ENCODE results near the gene KLC1.

Gene KLC1

DNA sequence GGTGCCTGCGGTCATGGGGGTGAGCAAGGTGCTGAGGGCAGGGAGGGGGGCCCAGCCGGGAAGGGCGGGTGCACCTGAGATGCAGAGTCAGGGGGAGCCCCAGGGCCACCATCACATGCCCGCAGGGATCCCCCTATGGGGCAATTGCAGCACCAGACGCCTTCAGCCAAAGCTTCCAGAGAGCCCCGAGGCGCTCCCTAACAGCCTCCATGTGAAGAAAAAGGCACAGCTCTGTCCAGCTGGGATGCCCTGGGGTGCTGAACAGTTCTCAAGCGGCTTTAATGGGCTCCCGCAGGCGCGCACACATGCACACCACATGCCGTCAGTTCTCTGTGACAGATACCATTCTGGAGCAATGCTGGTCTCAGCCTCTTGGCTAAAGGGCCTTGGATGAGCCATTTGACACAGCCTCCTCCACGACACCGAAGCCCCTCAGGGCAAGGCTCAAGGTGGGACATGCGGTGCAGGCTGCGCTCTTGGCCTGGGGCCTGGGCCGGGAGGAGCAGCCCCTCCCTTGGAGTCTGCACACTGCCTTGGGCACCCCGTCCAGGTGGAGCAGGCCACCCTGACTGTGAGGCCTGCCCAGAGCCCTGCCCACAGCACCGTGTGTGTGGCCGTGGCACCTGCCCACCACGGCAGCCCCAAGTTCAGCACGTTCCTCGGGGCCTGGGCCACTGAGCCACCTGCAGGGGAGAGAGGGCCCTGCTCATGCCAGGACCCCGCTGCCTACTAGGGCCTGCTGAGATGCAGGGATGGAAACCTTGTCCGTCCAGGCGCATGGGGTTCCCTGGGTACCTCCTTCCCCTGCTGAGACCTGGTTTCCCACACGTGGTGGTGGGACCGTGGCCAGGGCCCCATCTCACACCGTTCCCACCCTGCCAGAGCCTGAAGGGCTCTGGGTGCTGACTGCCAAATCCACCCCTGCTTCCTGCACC lies 78.6 kb downstream of the KLC1 start:
- no peak for DNase-seq

DNA sequence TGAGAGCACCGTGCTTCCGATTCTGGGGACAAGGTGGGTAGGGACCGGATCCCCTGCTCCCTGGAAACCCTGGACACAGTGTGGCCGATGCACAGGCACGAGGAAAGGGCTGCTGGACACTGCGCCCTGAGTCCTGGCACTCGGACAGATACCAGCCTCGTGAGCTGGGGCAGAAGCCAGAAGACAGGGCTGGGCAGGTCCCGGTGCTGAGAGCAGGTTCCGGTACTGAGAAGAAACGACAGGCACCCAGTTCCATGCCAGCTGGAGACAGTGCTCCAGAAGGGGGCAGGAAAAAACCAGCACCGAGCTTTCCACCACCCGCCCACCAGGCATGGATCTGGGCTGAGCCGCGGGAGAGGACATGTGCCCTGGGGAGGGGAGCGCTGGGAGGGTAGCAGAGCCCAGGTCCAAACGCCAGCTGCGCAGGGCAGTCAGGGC lies 79.8 kb downstream of the KLC1 start:
- DNase-seq = no peak

DNA sequence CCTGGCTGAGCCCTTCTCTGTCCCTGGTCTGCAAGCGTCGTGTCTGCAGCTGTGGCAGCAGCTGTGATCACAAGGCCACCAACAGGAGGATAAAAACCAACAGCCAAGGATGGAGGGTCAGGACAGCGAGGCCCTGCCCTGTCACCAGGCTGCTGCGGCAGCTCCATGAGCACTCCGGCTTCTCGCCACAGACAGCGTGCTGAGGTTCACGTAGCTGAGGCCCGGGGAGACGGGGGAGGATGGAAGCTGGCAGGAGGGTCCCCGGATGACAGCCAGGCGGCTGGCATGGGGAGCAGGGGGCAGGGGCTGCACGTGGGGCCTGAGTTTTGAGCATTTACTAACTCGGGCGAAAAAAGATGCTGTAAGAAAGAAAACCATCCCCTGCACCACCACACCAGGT lies 80.8 kb downstream of the KLC1 start:
- DNase-seq = no peak

DNA sequence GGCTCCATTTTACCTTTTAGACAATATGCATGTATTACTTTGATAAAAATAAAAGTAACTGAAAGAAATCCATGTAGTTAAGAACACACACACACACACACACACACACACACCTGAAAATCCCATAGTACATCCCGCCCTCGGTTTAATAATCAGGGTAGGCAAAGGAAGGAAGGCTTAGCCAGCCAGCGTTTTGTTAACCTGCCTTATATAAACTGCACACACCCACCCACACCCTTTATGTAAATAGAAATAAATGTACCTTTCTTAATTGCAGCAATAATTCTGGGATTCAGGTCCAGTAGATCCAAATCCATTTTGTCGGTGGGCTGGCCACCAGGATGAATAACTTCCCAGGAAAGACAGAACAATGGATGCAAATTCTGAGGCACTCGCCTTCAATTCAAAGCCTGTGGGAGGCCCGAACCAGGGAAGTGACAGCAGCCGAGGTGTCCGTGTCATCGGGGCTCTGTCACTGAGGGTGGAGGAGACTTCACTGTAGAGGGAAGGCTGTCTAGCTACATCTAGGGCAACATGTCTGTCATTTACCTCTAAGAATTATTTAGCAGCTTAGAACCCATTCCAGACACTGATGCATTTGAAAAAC lies 81.9 kb downstream of the KLC1 start:
- no peak for DNase-seq

DNA sequence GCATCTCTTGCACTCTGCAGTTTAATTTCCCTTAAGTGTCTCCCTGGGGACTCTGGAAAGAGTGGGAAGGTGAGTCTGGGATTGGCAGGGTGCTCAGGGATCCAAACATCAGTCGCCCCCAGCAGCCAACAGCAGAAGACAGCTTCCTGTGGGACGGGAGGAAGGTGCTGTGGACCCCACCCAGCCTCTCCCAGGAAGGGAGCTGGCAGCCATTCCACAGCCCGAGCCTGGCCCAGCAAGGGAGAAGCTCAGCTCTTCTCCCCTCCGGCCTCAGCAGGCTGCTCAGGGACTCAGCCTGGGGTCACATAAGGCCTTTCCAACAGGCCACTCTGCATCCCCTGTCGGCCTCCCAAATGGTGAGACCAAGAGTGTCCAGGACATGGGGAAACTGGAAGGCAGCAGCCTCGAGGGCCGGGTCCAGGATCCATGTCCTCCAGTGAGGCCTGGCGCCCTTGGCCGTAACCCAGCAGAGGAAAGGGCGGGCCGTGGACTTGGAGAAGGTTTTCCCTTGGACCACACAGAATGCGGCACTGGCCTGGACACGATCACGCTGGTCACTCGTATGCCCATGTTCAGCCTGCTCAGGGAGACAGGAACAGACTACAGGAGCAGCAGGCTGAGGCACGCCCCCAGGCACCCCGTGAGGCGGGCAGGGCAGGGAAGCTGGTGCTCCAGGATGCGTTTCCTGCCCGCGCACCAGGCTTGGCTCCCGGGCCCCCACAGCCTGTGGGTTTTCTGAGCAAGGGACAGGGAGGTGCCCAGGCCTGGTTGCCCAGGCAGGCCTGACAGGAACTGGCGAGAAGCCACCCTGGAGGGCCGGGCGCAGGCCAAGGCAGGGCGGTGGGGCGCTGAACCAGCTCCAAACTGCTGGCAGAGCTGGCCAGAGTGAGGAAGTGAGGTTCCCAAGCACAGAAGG lies 82.8 kb downstream of the KLC1 start:
- peak; percentile 73 to 94 for DNase-seq

DNA sequence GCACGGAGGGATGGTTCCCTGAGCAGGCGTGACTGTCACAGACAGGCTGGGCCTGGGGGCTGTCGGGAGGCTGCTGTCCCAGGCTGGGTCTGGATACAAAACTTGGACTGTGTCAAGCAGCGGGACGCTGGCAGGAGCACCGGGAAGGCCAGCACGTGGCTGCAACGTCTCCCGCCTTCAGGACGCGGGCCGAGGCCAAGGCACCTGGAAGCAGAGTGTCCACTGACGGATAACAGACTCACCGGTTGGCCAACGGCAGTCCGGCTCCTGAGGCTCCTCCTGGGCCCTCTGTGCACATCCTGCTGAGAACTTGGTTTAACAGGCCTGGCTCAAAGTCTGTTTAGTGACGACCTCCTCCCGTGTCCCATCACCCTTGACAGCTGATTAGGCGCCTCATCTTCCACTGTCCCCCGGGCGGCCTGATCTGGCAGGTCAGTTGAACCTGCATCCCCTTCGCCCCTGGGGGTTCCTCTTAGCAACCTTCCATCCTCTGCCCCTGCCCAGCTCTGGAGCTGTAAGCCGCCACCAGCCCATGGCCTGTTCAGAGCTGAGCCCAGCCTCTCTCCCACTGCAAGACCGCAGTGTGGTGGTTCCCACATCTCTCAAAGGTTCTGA lies 83.7 kb downstream of the KLC1 start:
- no peak for DNase-seq

DNA sequence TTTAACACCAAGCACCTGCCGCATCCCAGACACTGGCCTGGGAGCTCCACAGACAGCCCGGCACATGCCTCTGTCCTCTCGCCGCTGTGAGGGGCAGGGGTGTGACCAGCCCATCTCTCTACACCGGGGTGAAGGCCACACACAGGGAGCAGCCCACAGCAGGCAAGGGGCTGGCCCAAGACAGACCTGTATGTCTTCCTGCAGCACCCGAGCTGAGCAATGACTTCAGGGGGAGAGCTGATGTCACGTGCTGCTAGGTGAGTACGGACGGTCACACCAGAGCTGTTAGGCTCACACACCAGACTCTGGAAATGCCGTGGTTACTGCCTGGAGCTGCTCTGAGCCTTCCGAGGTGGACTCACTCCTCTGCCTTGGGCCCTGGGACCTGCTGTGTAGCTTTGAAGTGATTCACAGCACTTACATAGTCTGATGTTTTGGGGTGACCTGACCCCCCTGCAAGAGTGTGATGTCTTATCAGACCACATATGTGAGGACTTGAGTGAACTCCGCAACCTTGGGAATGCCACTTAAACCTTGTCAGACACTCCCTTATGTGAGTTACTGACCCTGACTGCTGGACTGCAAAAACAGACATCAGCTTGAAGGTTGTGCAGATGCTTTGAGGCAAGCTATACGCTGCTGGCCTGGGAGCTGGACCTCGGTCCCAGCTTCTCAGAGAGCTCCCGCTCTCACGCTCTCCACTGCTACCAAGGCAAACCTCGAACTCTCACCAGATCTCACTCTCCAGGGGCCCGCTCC lies 84.5 kb downstream of the KLC1 start:
- no peak for DNase-seq

DNA sequence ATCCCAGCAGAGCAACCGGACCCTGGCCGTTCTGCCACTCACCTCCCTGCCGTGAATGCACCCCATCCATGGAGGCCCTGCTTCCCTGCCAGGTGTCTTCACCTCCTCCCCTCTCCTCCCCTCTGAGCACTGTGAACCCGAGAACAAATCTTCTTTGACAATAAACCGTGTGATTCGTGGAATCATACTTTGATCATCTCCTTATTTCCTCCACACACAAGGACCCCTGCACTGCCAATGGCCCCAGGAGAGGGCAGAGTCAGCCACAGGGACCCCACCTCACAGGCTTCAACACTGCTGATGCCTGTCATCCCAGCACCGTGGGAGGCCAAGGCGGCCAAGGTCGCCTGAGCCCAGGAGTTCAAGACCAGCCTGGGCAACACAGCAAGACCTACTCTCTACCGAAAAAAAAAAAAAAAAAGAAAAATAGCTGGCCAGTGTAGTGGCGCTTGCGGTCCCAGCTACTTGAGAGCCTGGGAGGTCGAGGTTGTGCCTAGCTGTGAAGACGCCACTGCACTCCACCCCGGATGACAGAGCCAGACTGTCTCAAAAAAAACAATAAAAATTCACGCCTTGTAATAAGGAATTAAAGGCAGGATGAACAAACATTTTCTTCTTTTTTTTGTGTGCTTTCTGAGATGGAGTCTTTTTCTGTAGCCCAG lies 85.2 kb downstream of the KLC1 start:
- no peak for DNase-seq

DNA sequence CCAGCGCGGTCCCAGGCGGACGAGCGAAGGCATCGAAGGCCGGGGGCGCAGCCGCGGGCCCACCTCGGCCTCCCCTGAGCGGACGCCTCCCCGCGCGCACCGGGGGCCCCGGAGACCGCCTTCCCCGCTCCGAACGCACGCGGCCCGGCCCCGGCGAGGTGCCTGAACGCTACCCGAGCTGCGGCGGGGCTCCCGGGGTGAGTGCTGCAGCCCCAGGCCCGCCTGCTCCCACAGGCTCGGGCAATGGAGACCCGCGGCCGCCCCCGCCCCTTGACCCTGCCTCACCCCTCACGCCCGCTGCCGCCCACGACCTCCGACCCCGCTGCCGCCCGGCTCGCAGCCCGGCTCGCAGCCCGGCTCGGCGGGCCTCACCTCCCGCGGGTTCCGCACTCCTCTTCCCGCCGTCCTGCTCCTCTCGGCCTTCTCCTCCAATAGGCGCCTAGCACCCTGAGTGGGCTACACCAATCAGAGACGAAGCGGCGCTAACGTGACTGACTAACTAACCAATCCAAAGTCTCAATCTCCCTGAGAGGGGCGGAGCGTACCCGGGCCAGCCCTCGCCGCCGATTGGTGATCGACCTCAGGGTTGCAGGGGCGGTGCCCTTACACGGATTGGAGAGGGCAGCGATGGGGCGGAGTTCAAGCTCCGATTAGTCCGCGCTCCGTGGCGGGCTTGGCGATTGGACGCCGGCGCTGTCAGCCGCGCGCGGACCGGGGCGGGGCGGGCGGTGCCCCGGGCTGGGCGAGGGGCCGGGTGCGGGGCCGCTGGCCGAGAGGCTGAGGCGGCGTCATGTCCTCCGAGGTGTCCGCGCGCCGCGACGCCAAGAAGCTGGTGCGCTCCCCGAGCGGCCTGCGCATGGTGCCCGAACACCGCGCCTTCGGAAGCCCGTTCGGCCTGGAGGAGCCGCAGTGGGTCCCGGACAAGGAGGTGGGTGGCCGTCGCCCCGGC lies 86.3 kb downstream of the KLC1 start, which contains the start of the genes XRCC3 and ZFYVE21:
Gene XRCC3, minus strand, starts transcription at position 400 of the 949 bp plus-strand sequence. CDS start 4,364 bp downstream, outside the sequence.
Gene ZFYVE21, plus strand, starts transcription at position 759 of the 949 bp plus-strand sequence. Its CDS starts 32 bp downstream, at position 791.
- peak; percentile 100 for DNase-seq

DNA sequence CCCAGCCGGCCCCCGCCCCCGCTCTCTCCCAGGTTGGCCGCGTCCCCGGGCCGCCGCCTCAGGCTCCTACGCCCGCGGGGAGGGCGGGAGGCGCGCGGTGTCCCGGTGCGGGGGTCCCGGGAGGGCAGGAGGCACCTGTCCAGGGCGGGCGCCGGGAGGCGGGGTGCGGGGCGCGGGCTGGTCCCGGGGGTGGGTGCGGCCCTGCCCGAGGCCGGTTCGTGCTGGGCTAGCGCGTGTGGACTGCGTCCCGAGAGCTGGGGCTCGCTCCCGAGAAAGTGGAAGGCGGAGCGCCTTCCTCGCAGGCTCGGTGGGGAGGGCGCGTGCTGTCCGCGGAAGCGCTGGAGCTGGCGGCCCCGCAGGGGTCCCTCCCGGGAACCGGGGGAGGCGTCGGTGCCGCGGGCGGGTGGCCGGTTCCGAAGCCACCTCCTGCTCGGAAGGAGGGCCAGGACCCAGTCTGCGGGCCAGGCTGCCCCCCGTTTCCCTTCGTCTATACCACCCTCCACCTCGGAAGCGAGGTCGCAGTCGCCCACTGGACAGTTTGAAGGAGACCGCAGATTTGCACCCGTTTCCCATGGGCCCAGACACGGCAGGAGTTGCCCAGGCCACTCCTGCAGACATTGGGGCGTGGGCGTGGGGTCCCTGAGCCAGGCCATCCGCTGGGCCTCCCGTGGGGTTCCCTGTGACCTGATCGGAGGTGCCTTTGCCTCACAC lies 87.2 kb downstream of the KLC1 start:
- no peak for DNase-seq

DNA sequence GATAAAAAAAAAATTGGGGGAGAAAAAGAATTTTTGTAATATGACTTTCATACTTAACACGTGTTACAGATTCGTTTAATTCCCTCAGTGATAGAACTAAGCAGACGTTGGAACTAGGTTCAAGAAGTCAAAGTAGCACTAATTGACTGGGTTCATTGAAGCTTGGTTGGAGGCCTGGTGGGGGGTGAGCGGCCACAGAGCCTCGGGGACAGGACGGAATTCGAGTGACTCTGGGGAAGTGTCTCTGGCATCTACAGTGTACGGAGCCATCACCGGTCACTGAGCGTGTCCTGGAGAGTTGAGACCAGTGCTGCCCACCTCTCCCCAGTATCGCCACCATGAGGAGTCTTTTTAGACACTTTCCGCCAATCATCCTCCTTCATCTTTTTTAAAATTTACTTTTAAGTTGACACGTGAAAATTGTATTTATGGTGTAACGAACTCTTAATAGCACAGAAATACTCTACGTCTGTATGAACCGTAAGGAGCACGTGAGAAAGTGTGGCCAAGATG lies 87.9 kb downstream of the KLC1 start:
- no peak for DNase-seq

DNA sequence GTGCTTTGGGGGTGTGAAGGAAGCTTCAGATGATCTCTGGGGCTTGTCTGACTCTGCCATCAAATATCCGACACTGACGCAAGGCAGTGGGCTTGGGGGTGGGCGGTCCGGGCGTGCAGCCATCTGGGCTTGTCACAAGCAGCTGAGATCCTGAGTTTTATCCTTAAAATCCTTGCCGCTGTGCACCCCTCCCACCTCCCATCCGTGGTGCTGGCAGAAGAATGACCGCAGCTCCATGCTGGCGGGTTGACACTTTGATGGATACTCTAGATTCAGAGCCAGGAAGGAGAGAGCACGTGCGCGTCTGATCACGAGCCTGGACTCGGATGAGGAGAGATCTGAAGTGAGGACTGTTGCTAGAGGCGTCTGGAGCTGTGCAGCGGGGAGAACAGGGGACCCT lies 89.6 kb downstream of the KLC1 start:
- peak; percentile 24 to 68 for DNase-seq

DNA sequence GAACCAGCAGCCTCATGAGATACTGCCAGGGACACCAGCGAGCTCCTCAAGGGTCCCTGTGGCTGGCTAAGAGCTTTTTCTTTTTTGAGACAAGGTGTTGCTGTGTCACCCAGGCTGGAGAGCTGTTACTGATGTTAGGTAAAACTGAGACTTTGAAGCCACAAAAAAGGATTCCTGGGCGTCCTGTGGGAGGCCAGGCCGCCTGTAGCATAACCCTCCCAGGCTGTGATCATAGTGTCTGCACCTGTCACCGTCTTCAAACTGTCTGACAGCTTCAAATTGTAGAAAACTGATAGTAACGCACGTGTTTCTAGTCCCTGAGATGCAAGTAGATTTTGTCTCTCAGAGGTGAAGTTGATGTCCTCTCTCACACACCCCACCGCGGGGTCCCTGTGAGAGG lies 90.7 kb downstream of the KLC1 start:
- no peak for DNase-seq

DNA sequence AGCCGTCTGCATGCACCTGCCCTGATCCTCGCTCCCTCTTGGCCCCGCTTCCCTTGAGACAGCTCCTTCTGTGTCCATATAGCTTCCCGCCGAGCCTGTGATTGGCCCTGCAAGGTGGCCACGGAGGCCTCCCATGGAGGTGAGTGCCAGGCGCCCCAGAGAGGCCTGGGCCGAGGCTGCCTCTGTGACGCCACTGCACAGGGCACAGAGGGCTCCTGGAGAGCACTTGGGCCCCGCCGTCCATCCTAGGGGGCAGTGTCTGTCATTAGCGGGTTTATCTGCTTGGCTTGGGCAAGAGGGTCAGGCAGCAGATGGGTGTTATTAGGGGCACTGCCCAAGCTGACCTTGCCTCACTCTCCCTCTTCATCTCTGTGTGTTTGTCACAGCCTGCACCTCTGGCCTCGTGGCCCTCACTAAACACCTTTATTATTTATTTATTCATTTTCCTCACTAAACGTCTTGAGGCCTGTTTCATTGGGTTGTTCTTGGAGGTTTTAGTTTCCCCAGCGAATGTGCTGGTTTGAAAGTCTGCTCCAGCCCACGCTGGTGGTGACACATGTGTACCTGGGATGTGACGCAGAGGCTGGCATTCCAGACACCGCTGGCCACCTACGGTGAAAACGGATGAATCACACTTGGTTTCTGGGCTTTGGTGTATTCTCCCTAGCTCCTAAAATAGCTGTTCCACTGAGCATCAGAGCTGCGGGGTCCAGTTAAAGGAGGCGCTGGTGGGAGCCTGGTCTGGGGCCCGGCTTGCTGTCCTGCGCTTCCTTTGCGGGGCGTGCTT lies 92.5 kb downstream of the KLC1 start:
- no peak for DNase-seq

DNA sequence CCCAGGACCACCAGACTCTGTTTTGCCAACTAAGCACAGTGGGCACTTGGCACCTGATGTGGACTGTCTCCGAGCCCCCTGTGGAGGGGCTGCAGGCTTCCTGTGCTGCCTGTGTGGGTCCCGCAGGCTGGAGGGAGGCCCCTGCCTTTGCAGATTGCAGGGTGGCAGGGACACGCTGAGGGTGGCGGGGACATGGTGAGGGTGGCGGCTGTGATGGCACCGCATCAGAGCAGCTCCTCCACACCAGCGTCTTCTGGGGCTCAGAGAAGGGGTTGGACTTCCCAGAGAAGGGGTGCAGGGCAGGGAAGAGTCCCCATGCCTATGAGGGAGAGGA lies 94.7 kb downstream of the KLC1 start:
- no peak for DNase-seq

DNA sequence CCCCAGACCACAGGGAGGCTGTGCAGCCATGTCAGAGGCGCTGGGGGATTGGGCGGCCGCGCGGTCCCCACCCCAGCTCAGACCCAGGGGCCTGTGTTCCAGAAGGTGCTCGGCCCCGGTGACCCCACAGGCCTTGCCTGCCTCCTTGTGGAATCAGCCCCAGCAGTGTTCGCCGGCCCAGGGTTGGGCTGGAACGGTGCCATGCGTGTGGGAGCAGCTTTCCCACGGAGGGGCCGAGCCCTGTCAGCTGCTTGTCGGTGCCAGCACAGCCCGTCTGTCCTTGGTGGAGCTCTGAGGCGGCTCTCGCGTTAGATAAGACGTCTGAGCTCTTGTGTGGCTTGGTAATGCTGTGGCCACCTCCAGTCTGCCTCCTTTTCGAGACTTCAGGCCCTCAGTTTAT lies 95.1 kb downstream of the KLC1 start:
- DNase-seq = peak in 1 of 2 experiments; percentile 34

DNA sequence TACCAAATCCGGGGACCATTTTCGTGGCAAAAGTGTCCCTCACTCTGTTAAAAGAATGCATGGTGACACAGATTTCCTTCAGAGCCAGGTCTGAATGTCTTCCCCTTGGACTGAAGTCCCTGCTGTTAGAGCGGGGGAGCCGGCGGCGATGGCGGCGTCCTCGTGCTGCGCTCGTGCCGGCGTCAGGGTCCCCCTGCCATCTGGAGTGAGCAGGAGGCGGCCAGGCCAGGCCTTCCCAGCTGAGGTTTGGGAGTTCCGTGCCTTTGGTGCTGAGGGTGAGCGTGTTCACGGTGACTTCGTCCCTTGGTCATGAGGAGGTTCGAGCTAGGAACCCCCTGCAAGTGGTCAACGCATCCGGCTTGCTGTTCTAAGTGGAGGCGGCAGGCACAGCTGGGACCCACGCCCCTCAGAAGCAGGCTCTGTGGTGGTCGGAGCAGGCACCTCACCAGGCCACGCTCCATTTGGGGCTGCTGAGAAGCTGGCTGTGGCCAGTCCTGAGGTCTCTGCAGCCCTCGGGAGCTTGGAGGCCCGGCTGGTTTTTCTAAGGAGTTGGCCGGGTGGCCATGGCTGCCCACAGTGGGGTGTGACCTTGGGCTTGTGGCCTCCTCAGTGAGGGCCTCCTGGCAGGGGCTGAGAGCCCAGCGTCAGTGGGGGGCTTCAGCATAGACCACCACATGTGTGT lies 96.1 kb downstream of the KLC1 start:
- no peak for DNase-seq
